ENCODE measurements around the gene HOXA3. TPM values are rescaled to one million over a fixed set of nuclear protein-coding genes. Genes with fewer than 3 reads are reported as not detected.

Gene HOXA3
- total and polyA plus RNA-seq, 3 experiments from 2014 or later, result not detected

GRCh38 chr7:27134392-27134791 is 18.0 kb downstream of the HOXA3 start:
- no peak overlapping the region for H3K27ac Mint-ChIP-seq

GRCh38 chr7:27133409-27134231 is 18.8 kb downstream of the HOXA3 start:
- CTCF ChIA-PET, result interaction anchor here (2.0 kb wide), 1 partner anchor 17 kb away, joined by 5 read pairs; no protein-coding TSS in a partner anchor
- Mint-ChIP-seq H3K4me3 (peak overlapping the region in 1 of 7 donors; percentile 38), H3K4me1 (peaks cover 0 to 3% (median 0%) of the 10 kb centered on the region in 3 donors), H3K27me3 (peaks cover 43 to 77% of the 10 kb centered on the region in 2 donors), H3K9me3 (no peaks in the 10 kb centered on the region), H3K27ac (no peak overlapping the region), H3K36me3 (no peaks in the 10 kb centered on the region)
- POLR2A ChIA-PET, result no interaction called here
- Histone ChIP-seq H3K27me3 (ENCODE audit: insufficient read depth, low read length, poor library complexity, severe bottlenecking) (peaks cover 23% of the 10 kb centered on the region), H3K4me1 (ENCODE audit: insufficient read depth, low read length) (peaks cover 6% of the 10 kb centered on the region), H3K27ac (ENCODE audit: low read depth, low read length) (no peak overlapping the region), H3K4me3 (ENCODE audit: low read length) (no peak overlapping the region), H3K36me3 (ENCODE audit: insufficient read depth, low read length) (no peaks in the 10 kb centered on the region), H3K9me3 (ENCODE audit: low read length) (no peaks in the 10 kb centered on the region)
- DNase-seq, result no peak

More at GRCh38 chr7:27134392-27134791, 18.0 kb downstream of the HOXA3 start:
- peaks cover 23% of the 10 kb centered on the region for H3K27me3 ChIP-seq (ENCODE audit: insufficient read depth, low read length, poor library complexity, severe bottlenecking)
- POLR2A ChIA-PET, result no interaction called here
- DNase-seq, result no peak
- CTCF ChIA-PET, result interaction anchor here (2.0 kb wide), 1 partner anchor 16 kb away, joined by 5 read pairs; no protein-coding TSS in a partner anchor
- no peaks in the 10 kb centered on the region for H3K9me3 Mint-ChIP-seq
- peaks cover 0 to 3% (median 0%) of the 10 kb centered on the region in 3 donors for H3K4me1 Mint-ChIP-seq
- H3K36me3 Mint-ChIP-seq, result no peaks in the 10 kb centered on the region
- peaks cover 6% of the 10 kb centered on the region for H3K4me1 ChIP-seq (ENCODE audit: insufficient read depth, low read length)
- peaks cover 39 to 74% of the 10 kb centered on the region in 2 donors for H3K27me3 Mint-ChIP-seq
- no peak overlapping the region for H3K27ac ChIP-seq (ENCODE audit: low read depth, low read length)
- H3K4me3 Mint-ChIP-seq, result no peak overlapping the region
- H3K4me3 ChIP-seq (ENCODE audit: low read length), result no peak overlapping the region
- no peaks in the 10 kb centered on the region for H3K36me3 ChIP-seq (ENCODE audit: insufficient read depth, low read length)
- H3K9me3 ChIP-seq (ENCODE audit: low read length), result no peaks in the 10 kb centered on the region

GRCh38 chr7:27132978-27133377 is 19.4 kb downstream of the HOXA3 start:
- H3K9me3 ChIP-seq (ENCODE audit: low read length), result no peaks in the 10 kb centered on the region
- peaks cover 6% of the 10 kb centered on the region for H3K4me1 ChIP-seq (ENCODE audit: insufficient read depth, low read length)
- no peak overlapping the region for H3K27ac Mint-ChIP-seq
- peaks cover 23% of the 10 kb centered on the region for H3K27me3 ChIP-seq (ENCODE audit: insufficient read depth, low read length, poor library complexity, severe bottlenecking)
- H3K36me3 Mint-ChIP-seq, result no peaks in the 10 kb centered on the region
- H3K4me3 Mint-ChIP-seq, result peak overlapping the region in 1 of 7 donors; percentile 38
- no peak overlapping the region for H3K4me3 ChIP-seq (ENCODE audit: low read length)
- no peak overlapping the region for H3K27ac ChIP-seq (ENCODE audit: low read depth, low read length)
- no peaks in the 10 kb centered on the region for H3K36me3 ChIP-seq (ENCODE audit: insufficient read depth, low read length)
- H3K9me3 Mint-ChIP-seq, result no peaks in the 10 kb centered on the region
- ChIA-PET POLR2A (no interaction called here), CTCF (interaction anchor here (2.0 to 2.8 kb wide), 2 partner anchors 18 kb away, joined by 5 to 11 read pairs; no protein-coding TSS in a partner anchor)
- peaks cover 0 to 3% (median 0%) of the 10 kb centered on the region in 3 donors for H3K4me1 Mint-ChIP-seq
- DNase-seq, result no peak
- H3K27me3 Mint-ChIP-seq, result peaks cover 44 to 82% of the 10 kb centered on the region in 2 donors

- Mint-ChIP-seq H3K27me3 (peaks cover 47 to 82% of the 10 kb centered on the region in 2 donors), H3K36me3 (no peaks in the 10 kb centered on the region), H3K4me3 (peak overlapping the region in 3 of 7 donors; percentile 35 to 74 (median 45)), H3K4me1 (peaks cover 0 to 3% (median 0%) of the 10 kb centered on the region in 3 donors), H3K9me3 (no peaks in the 10 kb centered on the region), H3K27ac (peak overlapping the region in 1 of 8 donors; percentile 57)
- Histone ChIP-seq H3K4me1 (ENCODE audit: insufficient read depth, low read length) (peaks cover 6% of the 10 kb centered on the region), H3K4me3 (ENCODE audit: low read length) (no peak overlapping the region), H3K9me3 (ENCODE audit: low read length) (no peaks in the 10 kb centered on the region), H3K27me3 (ENCODE audit: insufficient read depth, low read length, poor library complexity, severe bottlenecking) (peaks cover 17% of the 10 kb centered on the region), H3K36me3 (ENCODE audit: insufficient read depth, low read length) (no peaks in the 10 kb centered on the region), H3K27ac (ENCODE audit: low read depth, low read length) (no peak overlapping the region)
- ChIA-PET CTCF (interaction anchor here (2.8 kb wide), 1 partner anchor 18 kb away, joined by 11 read pairs; no protein-coding TSS in a partner anchor), POLR2A (no interaction called here)
- DNase-seq, result no peak
Observed at GRCh38 chr7:27132214-27132613, 20.2 kb downstream of the HOXA3 start.

- H3K9me3 Mint-ChIP-seq, result no peaks in the 10 kb centered on the region
- no peaks in the 10 kb centered on the region for H3K36me3 Mint-ChIP-seq
- peaks cover 0 to 3% (median 0%) of the 10 kb centered on the region in 3 donors for H3K4me1 Mint-ChIP-seq
- no peaks in the 10 kb centered on the region for H3K9me3 ChIP-seq (ENCODE audit: low read length)
- peaks cover 6% of the 10 kb centered on the region for H3K4me1 ChIP-seq (ENCODE audit: insufficient read depth, low read length)
- H3K4me3 Mint-ChIP-seq, result peak overlapping the region; percentile 26 to 89 (median 74)
- H3K27ac Mint-ChIP-seq, result peak overlapping the region in 2 of 8 donors; percentile 25 to 57
- no peak for DNase-seq
- H3K27ac ChIP-seq (ENCODE audit: low read depth, low read length), result no peak overlapping the region
- H3K4me3 ChIP-seq (ENCODE audit: low read length), result peak overlapping the region; percentile 76
- no peaks in the 10 kb centered on the region for H3K36me3 ChIP-seq (ENCODE audit: insufficient read depth, low read length)
- POLR2A ChIA-PET, result no interaction called here
- peaks cover 11% of the 10 kb centered on the region for H3K27me3 ChIP-seq (ENCODE audit: insufficient read depth, low read length, poor library complexity, severe bottlenecking)
- peaks cover 47 to 82% of the 10 kb centered on the region in 2 donors for H3K27me3 Mint-ChIP-seq
- CTCF ChIA-PET, result interaction anchor here (1.4 to 2.8 kb wide), 2 partner anchors 10 to 19 kb away, joined by 5 to 11 read pairs; no protein-coding TSS in a partner anchor
Observed at GRCh38 chr7:27131390-27131819, 21.0 kb downstream of the HOXA3 start.

- Histone ChIP-seq H3K36me3 (ENCODE audit: insufficient read depth, low read length) (no peaks in the 10 kb centered on the region), H3K4me3 (ENCODE audit: low read length) (peak within 1 kb of the TSS; percentile 76), H3K27me3 (ENCODE audit: insufficient read depth, low read length, poor library complexity, severe bottlenecking) (peaks cover 6% of the 10 kb centered on the region), H3K9me3 (ENCODE audit: low read length) (no peaks in the 10 kb centered on the region), H3K27ac (ENCODE audit: low read depth, low read length) (no peak within 1 kb of the TSS), H3K4me1 (ENCODE audit: insufficient read depth, low read length) (peaks cover 6% of the 10 kb centered on the region)
- Mint-ChIP-seq H3K27ac (peak within 1 kb of the TSS in 5 of 8 donors; percentile 25 to 57 (median 38)), H3K27me3 (peaks cover 43 to 82% of the 10 kb centered on the region in 2 donors), H3K4me1 (peaks cover 0 to 3% (median 0%) of the 10 kb centered on the region in 3 donors), H3K4me3 (peak within 1 kb of the TSS; percentile 68 to 89 (median 77)), H3K9me3 (no peaks in the 10 kb centered on the region), H3K36me3 (no peaks in the 10 kb centered on the region)
- ChIA-PET CTCF (interaction anchor here (1.4 to 2.8 kb wide), 2 partner anchors 11 to 20 kb away, joined by 5 to 11 read pairs; no protein-coding TSS in a partner anchor), POLR2A (interaction anchor here (0.6 kb wide), 1 partner anchor 274 kb away, joined by 6 read pairs; no protein-coding TSS in a partner anchor)
- DNase-seq, result peak; percentile 70 to 82 (median 71)
Observed at GRCh38 chr7:27130540-27131389, 21.6 kb downstream of the HOXA3 start, which contains the start of gene HOXA4. HOXA4 (minus strand) TSS chr7:27130757; CDS start chr7:27130733, 24 bp downstream.

GRCh38 chr7:27129729-27130539 is 22.4 kb downstream of the HOXA3 start:
- Histone ChIP-seq H3K4me1 (ENCODE audit: insufficient read depth, low read length) (peaks cover 6% of the 10 kb centered on the region), H3K27me3 (ENCODE audit: insufficient read depth, low read length, poor library complexity, severe bottlenecking) (peaks cover 5% of the 10 kb centered on the region), H3K36me3 (ENCODE audit: insufficient read depth, low read length) (no peaks in the 10 kb centered on the region), H3K4me3 (ENCODE audit: low read length) (no peak overlapping the region), H3K27ac (ENCODE audit: low read depth, low read length) (no peak overlapping the region), H3K9me3 (ENCODE audit: low read length) (no peaks in the 10 kb centered on the region)
- Mint-ChIP-seq H3K36me3 (no peaks in the 10 kb centered on the region), H3K4me3 (peak overlapping the region in 5 of 7 donors; percentile 46 to 71 (median 54)), H3K27ac (no peak overlapping the region), H3K27me3 (peaks cover 46 to 81% of the 10 kb centered on the region in 2 donors), H3K9me3 (no peaks in the 10 kb centered on the region), H3K4me1 (peaks cover 0 to 3% (median 0%) of the 10 kb centered on the region in 3 donors)
- DNase-seq, result peak in 1 of 5 donors; percentile 23
- CTCF ChIA-PET, result interaction anchor here (2.8 kb wide), 1 partner anchor 21 kb away, joined by 11 read pairs; no protein-coding TSS in a partner anchor
- POLR2A ChIA-PET, result no interaction called here

All from CD8-positive, alpha-beta memory T cell (primary cell).